ENCODE measurements around the gene SEMA6A. TPM values are rescaled to one million over a fixed set of nuclear protein-coding genes. Genes with fewer than 3 reads are reported as not detected.

Gene SEMA6A
- total and polyA plus RNA-seq, 2 of the 13 experiments (the other 11 are each of a cell fraction or from before 2014, with no cell fraction given): 5.1 to 6.5 TPM

DNA sequence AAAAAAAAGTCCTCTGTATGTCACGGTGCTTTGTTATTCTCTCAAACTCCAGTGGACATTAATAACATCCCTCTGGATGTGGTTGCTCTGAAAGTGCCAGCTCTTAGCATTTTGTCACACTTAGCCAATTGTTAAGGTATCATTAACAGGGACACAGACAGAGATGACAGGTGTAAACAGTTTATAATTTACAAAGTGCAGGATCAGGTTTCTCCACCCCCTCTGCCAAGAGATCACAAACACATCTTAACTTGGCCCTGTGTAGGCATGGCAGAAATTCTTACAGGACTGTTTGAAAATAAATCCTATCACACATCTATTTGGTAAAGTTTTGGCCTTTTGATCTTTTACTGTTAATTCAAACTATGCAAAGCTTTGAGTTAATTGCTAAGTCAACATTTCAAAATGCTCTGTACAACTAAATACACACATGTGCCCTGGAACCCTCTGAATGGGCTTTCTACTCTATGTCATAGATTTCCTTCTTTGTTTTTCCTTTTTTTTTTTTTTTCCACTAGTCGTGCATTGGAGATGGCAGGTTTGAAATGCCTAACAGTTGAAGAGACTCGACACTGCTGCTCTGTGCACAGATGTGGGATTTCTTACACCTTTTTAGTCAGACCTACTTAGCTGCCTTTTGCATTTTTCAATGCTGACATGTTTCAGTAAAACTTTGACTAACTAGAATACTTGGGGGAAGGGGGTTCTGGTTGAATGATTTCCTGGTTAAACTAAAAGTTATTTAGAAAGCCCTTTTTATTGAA, 41.7 kb downstream of the SEMA6A start (continued):
- TF ChIP-seq, protein P1, sequence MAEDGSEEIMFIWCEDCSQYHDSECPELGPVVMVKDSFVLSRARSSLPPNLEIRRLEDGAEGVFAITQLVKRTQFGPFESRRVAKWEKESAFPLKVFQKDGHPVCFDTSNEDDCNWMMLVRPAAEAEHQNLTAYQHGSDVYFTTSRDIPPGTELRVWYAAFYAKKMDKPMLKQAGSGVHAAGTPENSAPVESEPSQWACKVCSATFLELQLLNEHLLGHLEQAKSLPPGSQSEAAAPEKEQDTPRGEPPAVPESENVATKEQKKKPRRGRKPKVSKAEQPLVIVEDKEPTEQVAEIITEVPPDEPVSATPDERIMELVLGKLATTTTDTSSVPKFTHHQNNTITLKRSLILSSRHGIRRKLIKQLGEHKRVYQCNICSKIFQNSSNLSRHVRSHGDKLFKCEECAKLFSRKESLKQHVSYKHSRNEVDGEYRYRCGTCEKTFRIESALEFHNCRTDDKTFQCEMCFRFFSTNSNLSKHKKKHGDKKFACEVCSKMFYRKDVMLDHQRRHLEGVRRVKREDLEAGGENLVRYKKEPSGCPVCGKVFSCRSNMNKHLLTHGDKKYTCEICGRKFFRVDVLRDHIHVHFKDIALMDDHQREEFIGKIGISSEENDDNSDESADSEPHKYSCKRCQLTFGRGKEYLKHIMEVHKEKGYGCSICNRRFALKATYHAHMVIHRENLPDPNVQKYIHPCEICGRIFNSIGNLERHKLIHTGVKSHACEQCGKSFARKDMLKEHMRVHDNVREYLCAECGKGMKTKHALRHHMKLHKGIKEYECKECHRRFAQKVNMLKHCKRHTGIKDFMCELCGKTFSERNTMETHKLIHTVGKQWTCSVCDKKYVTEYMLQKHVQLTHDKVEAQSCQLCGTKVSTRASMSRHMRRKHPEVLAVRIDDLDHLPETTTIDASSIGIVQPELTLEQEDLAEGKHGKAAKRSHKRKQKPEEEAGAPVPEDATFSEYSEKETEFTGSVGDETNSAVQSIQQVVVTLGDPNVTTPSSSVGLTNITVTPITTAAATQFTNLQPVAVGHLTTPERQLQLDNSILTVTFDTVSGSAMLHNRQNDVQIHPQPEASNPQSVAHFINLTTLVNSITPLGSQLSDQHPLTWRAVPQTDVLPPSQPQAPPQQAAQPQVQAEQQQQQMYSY (CRISPR knock-in tag; IDR thresholded peaks at IDR 0.05): peak; percentile 39; the same call in 1 of the 2 replicates
- TF ChIP-seq, protein P2, sequence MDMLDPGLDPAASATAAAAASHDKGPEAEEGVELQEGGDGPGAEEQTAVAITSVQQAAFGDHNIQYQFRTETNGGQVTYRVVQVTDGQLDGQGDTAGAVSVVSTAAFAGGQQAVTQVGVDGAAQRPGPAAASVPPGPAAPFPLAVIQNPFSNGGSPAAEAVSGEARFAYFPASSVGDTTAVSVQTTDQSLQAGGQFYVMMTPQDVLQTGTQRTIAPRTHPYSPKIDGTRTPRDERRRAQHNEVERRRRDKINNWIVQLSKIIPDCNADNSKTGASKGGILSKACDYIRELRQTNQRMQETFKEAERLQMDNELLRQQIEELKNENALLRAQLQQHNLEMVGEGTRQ (IDR thresholded peaks at IDR 0.05; ENCODE audit: low read depth, low read length): no peak
- TF ChIP-seq, protein P2 (CRISPR knock-in tag; IDR thresholded peaks at IDR 0.05; ENCODE audit: borderline replicate concordance): no peak
- peak; percentile 57; the same call in 1 of the 2 replicates for TF ChIP-seq FOXK1 (CRISPR knock-in tag; IDR thresholded peaks at IDR 0.05; ENCODE audit: borderline replicate concordance, low read depth)
- TF ChIP-seq ELF3 (CRISPR knock-in tag; IDR thresholded peaks at IDR 0.05): peak; percentile 87
- peak; percentile 40; the same call in 1 of the 2 replicates for TF ChIP-seq REPIN1 (CRISPR knock-in tag; IDR thresholded peaks at IDR 0.05; ENCODE audit: borderline replicate concordance, low read depth)
- TF ChIP-seq SALL1 (CRISPR knock-in tag; IDR thresholded peaks at IDR 0.05): peak; percentile 49; the same call in 1 of the 2 replicates
- TF ChIP-seq ZNF670 (CRISPR knock-in tag; IDR thresholded peaks at IDR 0.05; ENCODE audit: borderline replicate concordance): 0 out of 2 replicates have a peak, but pooled peaks have one; percentile 30
- TF ChIP-seq ZKSCAN8 (CRISPR knock-in tag; IDR thresholded peaks at IDR 0.05; ENCODE audit: borderline replicate concordance): peak; percentile 72; the same call in 1 of the 2 replicates
- TF ChIP-seq, protein P3, sequence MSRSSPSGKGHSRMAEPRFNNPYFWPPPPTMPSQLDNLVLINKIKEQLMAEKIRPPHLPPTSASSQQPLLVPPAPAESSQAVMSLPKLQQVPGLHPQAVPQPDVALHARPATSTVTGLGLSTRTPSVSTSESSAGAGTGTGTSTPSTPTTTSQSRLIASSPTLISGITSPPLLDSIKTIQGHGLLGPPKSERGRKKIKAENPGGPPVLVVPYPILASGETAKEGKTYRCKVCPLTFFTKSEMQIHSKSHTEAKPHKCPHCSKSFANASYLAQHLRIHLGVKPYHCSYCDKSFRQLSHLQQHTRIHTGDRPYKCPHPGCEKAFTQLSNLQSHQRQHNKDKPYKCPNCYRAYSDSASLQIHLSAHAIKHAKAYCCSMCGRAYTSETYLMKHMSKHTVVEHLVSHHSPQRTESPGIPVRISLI (CRISPR knock-in tag; IDR thresholded peaks at IDR 0.05; ENCODE audit: borderline replicate concordance): peak; percentile 96
- no peak for TF ChIP-seq ZNF337 (CRISPR knock-in tag; IDR thresholded peaks at IDR 0.05; ENCODE audit: borderline replicate concordance, low read depth)
- TF ChIP-seq CCAR2 (optimal IDR thresholded peaks at IDR 0.05; ENCODE audit: low read depth, low read length): no peak
- peak; percentile 51; the same call in 1 of the 2 replicates for TF ChIP-seq IRF2 (CRISPR knock-in tag; IDR thresholded peaks at IDR 0.05)
- no peak for TF ChIP-seq SP140L (CRISPR knock-in tag; IDR thresholded peaks at IDR 0.05; ENCODE audit: borderline replicate concordance)
- TF ChIP-seq ZNF660 (CRISPR knock-in tag; IDR thresholded peaks at IDR 0.05; ENCODE audit: borderline replicate concordance, low read depth): no peak
- TF ChIP-seq, protein P4, sequence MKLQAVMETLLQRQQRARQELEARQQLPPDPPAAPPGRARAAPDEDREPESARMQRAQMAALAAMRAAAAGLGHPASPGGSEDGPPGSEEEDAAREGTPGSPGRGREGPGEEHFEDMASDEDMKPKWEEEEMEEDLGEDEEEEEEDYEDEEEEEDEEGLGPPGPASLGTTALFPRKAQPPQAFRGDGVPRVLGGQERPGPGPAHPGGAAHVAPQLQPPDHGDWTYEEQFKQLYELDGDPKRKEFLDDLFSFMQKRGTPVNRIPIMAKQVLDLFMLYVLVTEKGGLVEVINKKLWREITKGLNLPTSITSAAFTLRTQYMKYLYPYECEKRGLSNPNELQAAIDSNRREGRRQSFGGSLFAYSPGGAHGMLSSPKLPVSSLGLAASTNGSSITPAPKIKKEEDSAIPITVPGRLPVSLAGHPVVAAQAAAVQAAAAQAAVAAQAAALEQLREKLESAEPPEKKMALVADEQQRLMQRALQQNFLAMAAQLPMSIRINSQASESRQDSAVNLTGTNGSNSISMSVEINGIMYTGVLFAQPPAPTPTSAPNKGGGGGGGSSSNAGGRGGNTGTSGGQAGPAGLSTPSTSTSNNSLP (IDR thresholded peaks at IDR 0.05; ENCODE audit: low read depth, low read length): peak; percentile 89
- peak; percentile 90 for TF ChIP-seq FOXJ3 (CRISPR knock-in tag; IDR thresholded peaks at IDR 0.05; ENCODE audit: borderline replicate concordance)
- TF ChIP-seq, protein P5, sequence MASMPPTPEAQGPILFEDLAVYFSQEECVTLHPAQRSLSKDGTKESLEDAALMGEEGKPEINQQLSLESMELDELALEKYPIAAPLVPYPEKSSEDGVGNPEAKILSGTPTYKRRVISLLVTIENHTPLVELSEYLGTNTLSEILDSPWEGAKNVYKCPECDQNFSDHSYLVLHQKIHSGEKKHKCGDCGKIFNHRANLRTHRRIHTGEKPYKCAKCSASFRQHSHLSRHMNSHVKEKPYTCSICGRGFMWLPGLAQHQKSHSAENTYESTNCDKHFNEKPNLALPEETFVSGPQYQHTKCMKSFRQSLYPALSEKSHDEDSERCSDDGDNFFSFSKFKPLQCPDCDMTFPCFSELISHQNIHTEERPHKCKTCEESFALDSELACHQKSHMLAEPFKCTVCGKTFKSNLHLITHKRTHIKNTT (CRISPR knock-in tag; IDR thresholded peaks at IDR 0.05): no peak

Data from HepG2 (cell line).